Kidney capillary endothelial cell (primary cell): ENCODE data around the gene ELK4.

Experiments
- DNase-seq: peaks from one replicate; pipeline ENCODE4 v3.0.0-alpha.2; 2018; ENCODE audit warnings: low spot score

Gene ELK4

GRCh38 chr1:205631768-205632668 lies at the start of gene ELK4:
Gene ELK4 (minus strand): TSS chr1:205632011. CDS start chr1:205623882, 8,129 bp downstream.
- peak; percentile 88 for DNase-seq

DNA sequence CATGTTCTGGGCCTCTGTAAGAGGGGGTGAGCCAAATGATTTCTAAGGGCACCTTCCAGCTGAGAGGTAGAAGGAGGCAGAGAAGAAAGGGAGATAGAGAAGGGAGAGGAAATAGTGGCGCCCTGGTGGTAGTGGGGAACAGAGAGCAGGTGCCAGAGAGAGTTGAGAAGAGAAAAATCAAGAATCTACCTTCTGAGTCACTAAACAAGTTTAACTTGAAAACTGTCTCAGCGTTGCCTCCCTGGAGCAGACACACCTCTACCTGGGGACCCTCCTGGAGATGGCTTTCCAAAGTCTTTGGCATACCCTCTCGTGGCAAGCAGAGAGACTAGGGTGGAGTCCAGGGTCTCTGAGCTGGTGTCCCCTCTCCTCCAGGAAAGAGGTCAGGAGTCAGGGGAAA lies 49.6 kb upstream of the ELK4 start:
- no peak for DNase-seq

GRCh38 chr1:205680073-205680851 lies 48.5 kb upstream of the ELK4 start, which contains the start of gene SLC45A3:
Gene SLC45A3 (minus strand): TSS chr1:205680509. CDS start chr1:205664656, 15,853 bp downstream.
- no peak for DNase-seq

DNA sequence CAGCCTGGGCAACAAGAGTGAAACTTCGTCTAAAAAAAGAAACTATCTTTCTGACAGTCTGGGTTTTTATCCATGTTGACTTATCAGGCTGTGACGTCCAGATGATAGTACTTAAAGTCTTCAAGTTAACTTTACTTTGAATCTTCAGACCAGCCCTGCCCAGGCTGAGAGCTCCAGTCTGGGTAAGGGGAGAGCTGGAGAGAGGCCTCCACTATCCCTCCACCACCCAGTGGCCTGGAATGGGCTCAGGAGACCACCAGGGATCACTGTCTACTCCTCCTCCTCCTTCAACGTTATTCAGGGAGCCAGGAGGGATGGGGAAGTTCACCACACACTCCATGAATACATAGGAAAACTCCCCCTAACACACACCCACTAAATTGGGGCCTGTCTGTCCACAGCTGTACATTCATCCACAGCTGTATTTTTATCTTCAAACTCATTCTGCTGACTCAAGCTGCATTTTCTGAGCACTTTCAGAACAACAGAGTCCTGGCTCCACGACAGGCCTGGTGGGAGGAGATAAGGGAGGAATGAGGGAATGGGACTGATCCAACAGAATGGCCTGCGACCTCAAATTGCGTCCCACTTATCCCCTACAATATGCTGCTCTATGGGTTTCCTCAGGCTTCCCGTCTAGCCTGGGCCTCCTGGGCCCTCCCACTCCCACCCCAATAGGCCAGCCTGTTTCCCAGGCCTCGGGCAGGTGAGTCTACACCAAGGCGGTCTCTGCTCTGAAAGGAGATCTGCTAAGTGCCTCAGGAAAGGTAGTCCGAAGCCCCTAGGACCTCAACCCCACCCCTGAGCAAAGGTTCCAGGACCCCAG lies 46.7 kb upstream of the ELK4 start:
- DNase-seq: no peak

GRCh38 chr1:205677167-205677566 lies 45.4 kb upstream of the ELK4 start:
- DNase-seq: no peak

- DNase-seq: no peak
Measured at GRCh38 chr1:205676597-205676996, 44.8 kb upstream of the ELK4 start.

GRCh38 chr1:205676002-205676401 lies 44.2 kb upstream of the ELK4 start:
- no peak for DNase-seq

DNA sequence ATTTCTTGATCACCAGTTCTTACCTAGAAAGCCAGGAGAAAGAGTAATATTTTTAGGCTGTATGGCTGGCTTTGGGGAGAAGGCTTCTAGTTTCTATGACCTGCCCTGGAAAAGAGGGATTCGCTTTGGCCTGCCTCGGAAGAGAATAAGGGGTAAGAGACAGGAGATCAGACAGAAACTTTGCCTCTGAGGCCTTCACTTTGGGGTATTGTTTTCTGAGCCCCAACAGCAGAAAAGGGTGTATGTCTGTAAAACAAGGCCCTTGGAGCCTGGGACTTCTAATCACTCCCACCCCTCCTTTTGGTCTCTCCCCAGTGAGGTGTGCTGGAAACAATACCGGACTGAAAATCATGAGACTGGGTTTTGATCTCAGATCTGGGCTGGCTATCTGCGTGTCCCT lies 43.4 kb upstream of the ELK4 start:
- DNase-seq: no peak

- no peak for DNase-seq
Measured at GRCh38 chr1:205672970-205673369, 41.2 kb upstream of the ELK4 start.

DNA sequence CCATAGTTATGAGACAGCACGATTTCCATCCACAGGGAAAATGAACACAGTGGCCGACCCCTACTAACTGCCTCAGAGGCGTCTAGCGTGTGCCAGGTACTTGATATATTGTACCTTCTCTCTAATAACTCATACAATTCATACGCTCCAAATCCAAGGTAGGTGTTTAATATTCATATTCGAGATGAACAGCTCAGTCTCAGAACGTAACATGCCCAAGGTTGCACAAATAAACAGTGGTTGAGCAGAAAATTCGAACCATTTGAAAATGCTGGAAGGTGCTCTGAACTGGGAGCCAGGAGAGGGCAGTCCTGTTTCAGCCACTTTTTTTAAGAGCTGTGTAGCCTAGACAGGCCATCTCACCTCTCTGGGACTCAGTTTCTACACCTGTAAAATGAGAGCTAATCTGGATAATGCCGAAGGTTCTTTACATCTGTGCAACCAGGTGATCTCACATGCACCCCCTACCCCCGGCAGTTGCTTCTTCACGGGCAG lies 40.6 kb upstream of the ELK4 start:
- no peak for DNase-seq

DNA sequence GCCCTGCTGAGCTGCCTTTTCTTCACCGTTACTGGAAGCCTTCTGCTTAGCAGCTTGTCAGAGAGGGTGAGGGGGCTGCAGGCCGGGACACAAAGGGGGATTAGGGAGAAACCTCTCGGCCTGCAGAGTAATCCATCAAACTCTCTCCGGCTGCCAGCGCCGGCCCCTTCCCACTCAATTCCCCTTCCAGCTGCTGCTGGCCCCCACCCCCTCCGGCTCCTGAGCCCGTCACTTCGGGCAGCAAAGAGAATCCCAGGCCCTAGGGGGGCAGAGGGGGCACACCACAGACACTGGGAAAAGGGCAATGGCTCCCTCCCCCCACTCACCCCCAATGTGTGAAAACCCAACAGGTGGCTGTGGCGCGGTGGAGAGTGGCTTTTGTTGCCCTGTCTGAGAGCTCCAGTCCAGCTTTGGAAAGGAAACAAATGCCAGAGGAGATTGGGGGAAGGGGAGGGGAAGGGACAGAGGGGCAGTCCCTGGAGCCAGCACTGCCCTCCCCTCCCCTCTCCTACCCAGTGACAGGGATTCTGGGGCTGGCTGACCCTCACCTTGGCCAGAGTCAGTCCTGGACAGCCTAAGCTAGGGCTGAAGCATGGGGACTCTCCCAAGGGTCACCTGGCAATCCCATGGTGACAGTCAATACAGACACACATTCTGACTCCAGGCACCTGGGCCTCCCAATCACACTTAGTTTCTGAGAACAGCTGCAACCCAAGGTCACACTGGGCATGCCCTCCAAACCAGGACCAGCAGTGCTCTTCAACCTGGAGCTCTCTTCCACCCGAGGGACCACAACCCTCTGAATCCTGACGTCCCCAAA lies 39.0 kb upstream of the ELK4 start:
- no peak for DNase-seq

- DNase-seq: no peak
Measured at GRCh38 chr1:205670150-205670446, 38.3 kb upstream of the ELK4 start.

DNA sequence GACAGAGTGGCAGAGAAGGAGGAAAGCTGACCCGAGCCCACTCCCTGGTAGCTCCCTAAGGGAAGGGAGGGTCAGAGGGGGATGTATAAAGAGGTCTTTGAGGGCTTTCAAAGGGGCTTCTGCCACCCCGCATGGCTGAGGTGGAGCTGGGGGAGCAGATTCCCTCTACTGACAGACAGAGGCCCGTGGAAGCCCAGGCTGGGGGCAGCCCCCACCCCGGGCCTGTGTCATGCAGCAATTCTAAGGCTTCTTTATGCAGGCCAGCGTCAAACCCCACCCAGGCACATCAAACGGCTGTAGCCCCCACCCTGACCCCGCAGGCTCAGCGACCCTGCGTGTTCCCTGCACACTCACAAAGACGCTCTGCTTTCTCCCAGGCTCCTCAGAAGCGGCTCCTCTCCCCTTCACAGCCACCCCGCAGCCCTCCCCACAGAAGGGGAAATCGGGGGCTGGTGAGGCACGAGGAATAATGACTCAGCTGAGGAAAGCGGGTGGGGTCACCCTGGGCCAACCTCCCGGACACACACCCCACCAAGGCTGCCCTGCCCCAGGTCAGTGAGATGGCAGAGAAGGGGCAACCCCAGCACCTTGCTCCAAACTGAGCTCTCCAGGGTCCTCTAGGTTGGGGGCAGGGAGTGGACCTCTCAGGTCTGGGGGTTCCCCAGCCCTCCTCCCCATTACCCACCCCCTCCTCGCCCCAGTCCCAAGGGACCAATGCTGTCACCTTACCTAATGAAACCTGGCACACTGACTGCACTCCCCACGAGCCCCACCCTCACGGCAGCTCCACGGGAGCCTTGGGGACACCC lies 37.7 kb upstream of the ELK4 start:
- DNase-seq: no peak

DNA sequence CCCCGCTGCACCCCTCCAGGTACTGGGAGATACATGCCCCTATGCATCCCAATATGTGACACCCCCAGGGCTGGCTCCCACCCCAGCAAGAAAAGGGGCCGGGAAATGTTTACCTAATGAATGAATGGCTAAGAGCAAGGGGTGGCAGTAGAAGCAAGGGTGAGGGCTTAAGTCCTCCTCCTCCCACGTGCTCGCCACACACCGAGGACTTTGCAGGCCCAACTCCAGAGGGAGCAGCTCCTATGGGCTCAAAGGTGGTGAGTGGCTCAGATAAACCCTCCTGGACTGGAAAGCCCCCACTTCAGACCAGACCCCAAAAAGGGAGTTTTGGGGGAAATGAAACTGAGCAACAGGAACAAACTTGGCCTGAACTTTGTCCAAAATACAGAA lies 37.1 kb upstream of the ELK4 start:
- no peak for DNase-seq

GRCh38 chr1:205667909-205668643 lies 36.3 kb upstream of the ELK4 start:
- no peak for DNase-seq

DNA sequence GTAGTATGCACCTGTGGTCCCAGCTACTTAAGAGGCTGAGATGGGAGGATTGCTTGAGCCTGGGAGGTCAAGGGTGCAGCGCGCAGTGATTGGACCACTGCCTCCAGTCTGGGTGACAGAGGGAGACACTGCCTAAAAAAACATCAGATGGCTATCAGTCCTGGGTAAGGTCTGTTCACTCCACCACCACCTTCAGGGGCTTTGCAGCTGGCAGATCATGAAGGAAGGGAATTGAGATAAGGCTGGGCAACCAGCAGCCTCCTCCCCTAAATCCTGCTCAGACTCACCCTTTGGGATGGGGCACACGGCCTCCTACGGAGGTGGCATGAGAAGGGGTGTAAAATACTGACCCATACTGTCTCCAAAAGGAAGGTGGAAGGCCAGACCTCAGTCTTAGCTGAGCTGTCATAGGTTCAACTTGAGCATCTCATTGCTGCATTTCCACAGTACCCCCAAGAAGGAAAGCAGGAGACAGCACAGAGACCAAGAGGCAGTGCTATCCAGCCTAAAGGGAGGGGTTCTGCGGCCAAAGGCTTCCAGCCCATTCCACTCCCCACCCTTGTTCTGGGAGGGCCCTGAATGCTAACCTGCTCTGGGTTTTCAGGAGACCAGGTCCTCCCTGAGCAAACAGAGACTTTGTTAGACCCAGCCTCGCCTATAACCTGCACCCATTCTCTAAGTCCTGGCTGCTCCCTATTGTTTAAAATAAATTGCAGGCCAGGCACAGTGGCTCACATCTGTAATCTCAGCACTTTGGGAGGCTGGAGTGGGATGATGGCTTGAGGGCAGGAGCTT lies 34.8 kb upstream of the ELK4 start:
- no peak for DNase-seq

GRCh38 chr1:205665201-205666045 lies 33.6 kb upstream of the ELK4 start:
- no peak for DNase-seq
